ENCODE data around the gene URI1.
"Not testable (repeated sequence)": the region's sequence is repeated elsewhere in the genome, so short reads cannot be mapped to it uniquely, and the experiment has no call there.

The URI1 gene

DNA sequence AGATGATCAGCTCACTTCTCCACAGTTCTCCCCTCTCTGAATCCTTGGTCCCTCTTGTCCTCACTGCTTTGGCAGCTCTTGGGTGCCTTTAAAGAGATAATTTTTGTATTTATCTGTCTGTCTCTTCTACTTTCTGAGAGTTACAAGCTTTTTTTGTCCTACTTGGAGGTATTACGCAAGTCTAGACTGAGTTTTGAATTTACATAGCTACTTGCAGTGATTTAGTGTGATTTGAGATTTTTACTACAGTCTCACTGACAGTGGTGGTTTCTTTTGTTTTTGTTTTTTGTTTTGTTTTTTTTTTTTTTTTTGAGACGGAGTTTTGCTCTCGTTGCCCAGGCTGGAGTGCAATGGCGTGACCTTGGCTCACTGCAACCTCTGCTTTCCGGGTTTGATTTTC, 22.1 kb downstream of the URI1 start:
- H3K4me3 ChIP-seq (ENCODE audit: low read depth, low read length), result no peak overlapping the region
- no peak for TF ChIP-seq CTCF (IDR thresholded peaks at IDR 0.05; ENCODE audit: low read depth, low read length)

DNA sequence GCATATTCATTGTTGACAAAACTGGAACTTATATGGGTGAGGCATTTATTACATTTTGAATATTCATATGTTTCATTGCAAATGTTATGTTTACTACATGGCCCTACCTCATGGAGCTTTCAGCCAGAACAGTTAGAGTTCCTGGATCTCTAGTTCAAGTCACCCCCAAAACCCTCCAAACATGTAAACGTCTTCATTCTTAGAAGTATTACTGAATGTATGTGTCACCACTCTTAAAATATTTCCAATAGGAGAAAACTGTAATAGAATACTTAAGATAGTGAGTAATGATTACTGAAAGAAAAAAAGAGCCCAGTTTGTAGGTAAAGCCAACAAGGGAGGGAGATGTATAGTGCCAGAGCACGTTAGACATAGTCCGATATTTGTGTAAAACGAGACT, 23.5 kb downstream of the URI1 start:
- TF ChIP-seq CTCF (IDR thresholded peaks at IDR 0.05; ENCODE audit: low read depth, low read length), result no peak
- peak overlapping the region; percentile 5; the same call in 1 of the 2 replicates for H3K4me3 ChIP-seq (ENCODE audit: low read depth, low read length)

DNA sequence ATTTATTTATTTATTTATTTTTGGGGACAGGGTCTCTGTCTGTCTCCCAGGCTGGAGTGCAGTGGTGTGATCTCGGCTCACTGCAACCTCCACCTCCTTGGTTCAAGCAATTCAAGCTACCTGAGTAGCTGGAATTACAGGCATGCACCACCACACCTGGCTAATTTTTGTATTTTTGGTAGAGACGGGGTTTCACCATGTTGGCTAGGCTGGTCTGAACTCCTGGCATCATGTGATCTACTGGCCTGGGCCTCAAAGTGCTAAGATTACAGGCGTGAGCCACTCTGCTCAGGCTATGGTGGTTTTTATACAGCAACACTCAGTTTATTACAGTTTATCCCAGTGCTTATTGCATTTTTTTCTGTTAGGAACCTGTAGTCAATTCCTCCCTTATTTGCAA, 24.1 kb downstream of the URI1 start:
- H3K4me3 ChIP-seq (ENCODE audit: low read depth, low read length), result not testable (repeated sequence)

- H3K4me3 ChIP-seq (ENCODE audit: low read depth, low read length), result no peak overlapping the region
- TF ChIP-seq CTCF (IDR thresholded peaks at IDR 0.05; ENCODE audit: low read depth, low read length), result no peak
Observed at GRCh38 chr19:29966588-29967249, 24.7 kb downstream of the URI1 start.

DNA sequence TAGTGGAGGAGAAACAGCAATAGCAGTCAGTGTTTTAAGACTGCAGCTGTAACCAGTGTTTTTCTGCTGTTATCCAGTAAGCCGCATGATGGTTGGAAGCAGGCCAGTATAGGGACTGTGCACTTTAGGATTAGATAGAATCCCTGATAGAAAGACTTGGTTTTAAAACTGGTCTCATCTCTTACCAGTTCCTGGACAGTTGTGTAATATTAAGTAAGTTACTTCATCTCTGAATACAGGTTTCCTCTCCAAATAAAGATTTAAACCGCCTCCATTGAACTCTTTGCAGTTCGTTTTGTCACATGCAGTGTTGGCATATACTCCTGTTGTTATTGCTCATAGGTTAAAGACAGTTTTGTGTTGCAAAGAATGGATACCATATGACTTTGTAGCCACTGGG, 25.6 kb downstream of the URI1 start:
- TF ChIP-seq CTCF (IDR thresholded peaks at IDR 0.05; ENCODE audit: low read depth, low read length), result no peak
- H3K4me3 ChIP-seq (ENCODE audit: low read depth, low read length), result no peak overlapping the region

DNA sequence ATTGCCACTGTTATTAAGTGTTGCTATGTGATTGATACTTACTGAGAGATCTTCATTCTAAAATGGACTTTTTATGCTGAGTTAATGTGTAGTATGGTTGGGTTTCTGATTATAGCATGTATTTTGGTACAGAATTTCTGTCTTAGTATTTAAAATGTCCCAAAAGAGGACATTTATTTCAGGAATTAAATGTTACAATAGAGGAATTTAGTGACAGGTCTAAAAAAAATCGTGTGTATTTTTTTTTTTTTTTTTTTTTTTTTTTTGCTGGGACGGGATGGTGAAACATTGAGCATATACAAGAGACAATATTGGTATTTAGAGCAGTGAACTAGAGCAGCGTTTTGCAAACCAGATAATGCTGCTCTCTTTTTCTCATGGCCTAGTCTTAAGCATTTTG, 27.9 kb downstream of the URI1 start:
- no peak overlapping the region for H3K4me3 ChIP-seq (ENCODE audit: low read depth, low read length)
- TF ChIP-seq CTCF (IDR thresholded peaks at IDR 0.05; ENCODE audit: low read depth, low read length), result no peak

DNA sequence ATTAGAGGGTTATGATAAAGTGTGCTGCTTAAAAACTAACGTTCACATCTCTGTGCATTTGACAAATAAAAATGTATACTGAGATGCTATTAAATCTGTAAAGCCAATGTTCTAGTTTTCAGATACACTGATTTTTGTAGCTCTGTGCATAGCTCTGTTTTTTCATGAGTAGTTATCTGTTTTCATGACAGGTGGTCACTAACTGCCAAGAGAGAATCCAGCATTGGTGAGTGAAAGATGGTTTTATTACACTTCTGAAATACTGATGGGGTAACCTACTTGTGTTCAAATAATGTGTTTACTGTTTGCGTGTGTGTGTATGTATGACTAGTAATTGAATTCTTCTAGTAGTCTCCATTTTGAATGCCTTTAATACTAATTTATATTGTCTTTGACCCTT, 29.0 kb downstream of the URI1 start:
- TF ChIP-seq CTCF (IDR thresholded peaks at IDR 0.05; ENCODE audit: low read depth, low read length), result no peak

GRCh38 chr19:29971648-29972047, 29.6 kb downstream of the URI1 start:
- no peak for TF ChIP-seq CTCF (IDR thresholded peaks at IDR 0.05; ENCODE audit: low read depth, low read length)
- H3K4me3 ChIP-seq (ENCODE audit: low read depth, low read length), result no peak overlapping the region

More for the DNA sequence above, 29.0 kb downstream of the URI1 start:
- H3K4me3 ChIP-seq (ENCODE audit: low read depth, low read length), result no peak overlapping the region

Measured in WI38 (cell line).